Neural cell (in vitro differentiated cells): ENCODE measurements around the gene NOC4L. TPM values are rescaled to one million over a fixed set of nuclear protein-coding genes. Genes with fewer than 3 reads are reported as not detected.

Source experiments
- H2AFZ ChIP-seq: fragments of 200-600, 300-800 bp; sonication (generic), shearing (Covaris generic); 2 replicates; pipeline ENCODE4 v1.6.0; 2014; ENCODE audit warnings: low read depth, mild to moderate bottlenecking, antibody characterized with exemption, low read length, moderate library complexity
- H3F3A ChIP-seq: fragments of 200-600 bp; shearing (Covaris generic); 2 replicates; pipeline ENCODE4 v1.6.1; 2016; ENCODE audit warnings: mild to moderate bottlenecking, moderate library complexity, mixed read lengths, antibody characterized with exemption, low read length; ENCODE audit not compliant: insufficient read depth, poor library complexity, severe bottlenecking
- H3K27ac ChIP-seq: fragments of 200-600, 300-800 bp; sonication (generic), shearing (Covaris generic); 2 replicates; pipeline ENCODE4 v1.5.1; 2014; ENCODE audit warnings: mild to moderate bottlenecking, low read length, moderate library complexity
- H3K27me3 ChIP-seq: fragments of 300-800, 200-600 bp; sonication (generic), shearing (Covaris generic); 2 replicates; pipeline ENCODE4 v1.6.0; 2014; ENCODE audit warnings: mild to moderate bottlenecking, low read depth, low read length, moderate library complexity; ENCODE audit not compliant: insufficient read depth
- H3K36me3 ChIP-seq: fragments of 300-800, 200-600 bp; sonication (generic), shearing (Covaris generic); 2 replicates; pipeline ENCODE4 v1.5.1; 2014; ENCODE audit warnings: mild to moderate bottlenecking, antibody characterized with exemption, low read length, moderate library complexity; ENCODE audit not compliant: insufficient read depth
- H3K4me2 ChIP-seq: fragments of 300-800, 200-600 bp; sonication (generic), shearing (Covaris generic); 2 replicates; pipeline ENCODE4 v1.6.0; 2014; ENCODE audit warnings: mild to moderate bottlenecking, low read length
- H3K4me3 ChIP-seq: fragments of 300-800, 200-600 bp; sonication (generic), shearing (Covaris generic); 2 replicates; pipeline ENCODE4 v1.5.1; 2014; ENCODE audit warnings: mild to moderate bottlenecking, low read length, moderate library complexity
- H3K79me2 ChIP-seq: fragments of 200-600 bp; shearing (Covaris generic); replicated peaks from 2 replicates; pipeline ENCODE4 v1.6.0; 2014; ENCODE audit warnings: mild to moderate bottlenecking, low read length, moderate library complexity; ENCODE audit not compliant: insufficient read depth
- H3K9ac ChIP-seq: fragments of 300-800, 200-600 bp; sonication (generic), shearing (Covaris generic); 2 replicates; pipeline ENCODE4 v1.6.1; 2016; ENCODE audit warnings: mild to moderate bottlenecking, low read length, mixed read lengths
- H3K9me2 ChIP-seq: fragments of 200-600 bp; shearing (Covaris generic); 2 replicates; pipeline ENCODE4 v1.6.1; 2016; ENCODE audit warnings: mild to moderate bottlenecking, low read length, mixed read lengths; ENCODE audit not compliant: insufficient read depth
- H3K9me3 ChIP-seq: fragments of 200-600, 300-800 bp; sonication (generic), shearing (Covaris generic); 2 replicates; pipeline ENCODE4 v1.6.1; 2016; ENCODE audit warnings: mild to moderate bottlenecking, mixed run types, low read length, moderate library complexity, mixed read lengths
- H4K20me1 ChIP-seq: fragments of 200-600 bp; shearing (Covaris generic); 2 replicates; pipeline ENCODE4 v1.6.1; 2016; ENCODE audit warnings: mild to moderate bottlenecking, mixed run types; ENCODE audit not compliant: insufficient read depth
- EP300 ChIP-seq: fragments of 450-650 bp; conservative IDR thresholded peaks from 2 replicates; pipeline ENCODE4 v1.6.1; 2014; ENCODE audit warnings: antibody characterized with exemption, mild to moderate bottlenecking, moderate library complexity; ENCODE audit not compliant: poor library complexity, severe bottlenecking
- EZH2 ChIP-seq: fragments of 200-600, 300-800 bp; shearing (Covaris generic), sonication (generic); IDR thresholded peaks from 2 replicates; pipeline ENCODE4 v1.6.1; 2014; ENCODE audit warnings: antibody characterized with exemption, low read length, borderline replicate concordance, mild to moderate bottlenecking; ENCODE audit not compliant: insufficient read depth, poor library complexity, severe bottlenecking
- MXI1 ChIP-seq: fragments of 450-650 bp; conservative IDR thresholded peaks from 2 replicates; pipeline ENCODE4 v1.6.1; 2014; ENCODE audit warnings: antibody characterized with exemption, mild to moderate bottlenecking; ENCODE audit not compliant: poor library complexity, severe bottlenecking
- POLR2AphosphoS5 ChIP-seq: IDR thresholded peaks from 2 replicates; pipeline ENCODE4 v1.6.1; 2012
- RAD21 ChIP-seq: fragments of 450-650 bp; conservative IDR thresholded peaks from 2 replicates; pipeline ENCODE4 v1.6.1; 2014; ENCODE audit warnings: antibody characterized with exemption, mild to moderate bottlenecking, moderate library complexity
- SMC3 ChIP-seq: fragments of 450-650 bp; conservative IDR thresholded peaks from 2 replicates; pipeline ENCODE4 v1.6.1; 2014; ENCODE audit warnings: antibody characterized with exemption, mild to moderate bottlenecking, moderate library complexity; ENCODE audit not compliant: poor library complexity
- TAF1 ChIP-seq: IDR thresholded peaks from 2 replicates; pipeline ENCODE4 v1.6.1; 2012; ENCODE audit warnings: low read depth
- polyA plus RNA-seq: library from polyadenylated mRNA; depleted of rRNA; stranded (reverse); fragments of >200 nt; gene quantifications from 2 replicates; pipeline ENCODE4 v1.2.3, GENCODE V29; 2014
- TF ChIP-seq, protein P1 (sequence below): fragments of 450-650 bp; IDR thresholded peaks from 2 replicates; pipeline ENCODE4 v1.5.1; 2014; ENCODE audit warnings: antibody characterized with exemption, mild to moderate bottlenecking, moderate library complexity; ENCODE audit not compliant: poor library complexity, severe bottlenecking
- TF ChIP-seq, protein P2 (sequence below): IDR thresholded peaks from 2 replicates; pipeline ENCODE4 v1.6.1; 2012; ENCODE audit warnings: borderline replicate concordance

The NOC4L gene
- polyA plus RNA-seq, 1 donor from 2014 or later: 26.9 TPM

DNA sequence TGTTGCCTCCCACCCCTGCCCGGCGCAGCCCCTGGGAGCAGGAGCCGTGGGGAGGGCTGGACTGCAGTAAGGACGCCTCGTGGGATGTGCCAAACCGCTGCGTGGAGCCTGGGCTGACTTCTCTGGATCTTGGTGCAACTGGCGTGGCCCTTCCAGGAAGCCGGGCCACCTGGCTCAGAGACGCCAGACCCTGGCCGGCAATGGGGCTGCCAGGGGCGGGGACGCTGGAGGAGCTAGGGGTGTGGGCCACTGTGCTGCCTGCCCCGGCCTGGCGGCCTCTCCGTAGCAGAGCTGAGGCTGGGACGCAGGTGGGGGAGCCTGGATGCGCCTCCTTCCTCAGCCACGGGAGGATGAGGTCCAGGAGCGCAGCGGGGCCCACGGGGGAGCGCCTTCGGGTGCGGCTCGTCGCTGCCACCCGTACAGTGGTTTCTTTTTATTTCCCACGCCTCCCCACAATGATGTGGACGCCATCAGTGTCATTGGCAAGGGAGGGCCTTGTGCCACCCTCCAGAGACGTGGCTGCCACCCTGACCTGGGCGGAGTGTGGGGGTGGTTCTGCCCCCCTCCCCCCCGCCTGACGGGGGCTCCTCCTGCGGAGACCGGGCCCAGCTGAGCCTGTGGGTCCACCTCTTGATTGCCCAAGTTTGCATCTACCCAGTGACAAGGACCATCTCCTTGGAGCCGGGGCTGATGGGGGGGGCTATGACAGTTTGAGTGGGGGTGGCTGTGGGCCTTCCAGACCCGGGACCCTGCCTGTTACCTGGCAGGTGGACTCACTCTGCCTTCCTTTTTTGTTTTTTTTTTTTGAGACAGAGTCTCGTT, 11.4 kb upstream of the NOC4L start:
- Histone ChIP-seq H3K36me3 (peaks cover 11% of the 10 kb centered on the region), H2AFZ (no peak overlapping the region), H3F3A (no peaks in the 10 kb centered on the region), H3K79me2 (no peaks in the 10 kb centered on the region), H4K20me1 (no peaks in the 10 kb centered on the region), H3K4me2 (no peak overlapping the region), H3K4me3 (no peak overlapping the region), H3K9me3 (peaks cover 6% of the 10 kb centered on the region), H3K27me3 (no peaks in the 10 kb centered on the region), H3K27ac (no peak overlapping the region), H3K9me2 (no peaks in the 10 kb centered on the region), H3K9ac (no peak overlapping the region)
- TF ChIP-seq EZH2 (no peak), RAD21 (no peak), MXI1 (no peak), POLR2AphosphoS5 (no peak), EP300 (no peak), SMC3 (no peak), TAF1 (no peak)
- TF ChIP-seq, protein P1, sequence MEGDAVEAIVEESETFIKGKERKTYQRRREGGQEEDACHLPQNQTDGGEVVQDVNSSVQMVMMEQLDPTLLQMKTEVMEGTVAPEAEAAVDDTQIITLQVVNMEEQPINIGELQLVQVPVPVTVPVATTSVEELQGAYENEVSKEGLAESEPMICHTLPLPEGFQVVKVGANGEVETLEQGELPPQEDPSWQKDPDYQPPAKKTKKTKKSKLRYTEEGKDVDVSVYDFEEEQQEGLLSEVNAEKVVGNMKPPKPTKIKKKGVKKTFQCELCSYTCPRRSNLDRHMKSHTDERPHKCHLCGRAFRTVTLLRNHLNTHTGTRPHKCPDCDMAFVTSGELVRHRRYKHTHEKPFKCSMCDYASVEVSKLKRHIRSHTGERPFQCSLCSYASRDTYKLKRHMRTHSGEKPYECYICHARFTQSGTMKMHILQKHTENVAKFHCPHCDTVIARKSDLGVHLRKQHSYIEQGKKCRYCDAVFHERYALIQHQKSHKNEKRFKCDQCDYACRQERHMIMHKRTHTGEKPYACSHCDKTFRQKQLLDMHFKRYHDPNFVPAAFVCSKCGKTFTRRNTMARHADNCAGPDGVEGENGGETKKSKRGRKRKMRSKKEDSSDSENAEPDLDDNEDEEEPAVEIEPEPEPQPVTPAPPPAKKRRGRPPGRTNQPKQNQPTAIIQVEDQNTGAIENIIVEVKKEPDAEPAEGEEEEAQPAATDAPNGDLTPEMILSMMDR: no peak
- TF ChIP-seq, protein P2, sequence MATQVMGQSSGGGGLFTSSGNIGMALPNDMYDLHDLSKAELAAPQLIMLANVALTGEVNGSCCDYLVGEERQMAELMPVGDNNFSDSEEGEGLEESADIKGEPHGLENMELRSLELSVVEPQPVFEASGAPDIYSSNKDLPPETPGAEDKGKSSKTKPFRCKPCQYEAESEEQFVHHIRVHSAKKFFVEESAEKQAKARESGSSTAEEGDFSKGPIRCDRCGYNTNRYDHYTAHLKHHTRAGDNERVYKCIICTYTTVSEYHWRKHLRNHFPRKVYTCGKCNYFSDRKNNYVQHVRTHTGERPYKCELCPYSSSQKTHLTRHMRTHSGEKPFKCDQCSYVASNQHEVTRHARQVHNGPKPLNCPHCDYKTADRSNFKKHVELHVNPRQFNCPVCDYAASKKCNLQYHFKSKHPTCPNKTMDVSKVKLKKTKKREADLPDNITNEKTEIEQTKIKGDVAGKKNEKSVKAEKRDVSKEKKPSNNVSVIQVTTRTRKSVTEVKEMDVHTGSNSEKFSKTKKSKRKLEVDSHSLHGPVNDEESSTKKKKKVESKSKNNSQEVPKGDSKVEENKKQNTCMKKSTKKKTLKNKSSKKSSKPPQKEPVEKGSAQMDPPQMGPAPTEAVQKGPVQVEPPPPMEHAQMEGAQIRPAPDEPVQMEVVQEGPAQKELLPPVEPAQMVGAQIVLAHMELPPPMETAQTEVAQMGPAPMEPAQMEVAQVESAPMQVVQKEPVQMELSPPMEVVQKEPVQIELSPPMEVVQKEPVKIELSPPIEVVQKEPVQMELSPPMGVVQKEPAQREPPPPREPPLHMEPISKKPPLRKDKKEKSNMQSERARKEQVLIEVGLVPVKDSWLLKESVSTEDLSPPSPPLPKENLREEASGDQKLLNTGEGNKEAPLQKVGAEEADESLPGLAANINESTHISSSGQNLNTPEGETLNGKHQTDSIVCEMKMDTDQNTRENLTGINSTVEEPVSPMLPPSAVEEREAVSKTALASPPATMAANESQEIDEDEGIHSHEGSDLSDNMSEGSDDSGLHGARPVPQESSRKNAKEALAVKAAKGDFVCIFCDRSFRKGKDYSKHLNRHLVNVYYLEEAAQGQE: no peak

DNA sequence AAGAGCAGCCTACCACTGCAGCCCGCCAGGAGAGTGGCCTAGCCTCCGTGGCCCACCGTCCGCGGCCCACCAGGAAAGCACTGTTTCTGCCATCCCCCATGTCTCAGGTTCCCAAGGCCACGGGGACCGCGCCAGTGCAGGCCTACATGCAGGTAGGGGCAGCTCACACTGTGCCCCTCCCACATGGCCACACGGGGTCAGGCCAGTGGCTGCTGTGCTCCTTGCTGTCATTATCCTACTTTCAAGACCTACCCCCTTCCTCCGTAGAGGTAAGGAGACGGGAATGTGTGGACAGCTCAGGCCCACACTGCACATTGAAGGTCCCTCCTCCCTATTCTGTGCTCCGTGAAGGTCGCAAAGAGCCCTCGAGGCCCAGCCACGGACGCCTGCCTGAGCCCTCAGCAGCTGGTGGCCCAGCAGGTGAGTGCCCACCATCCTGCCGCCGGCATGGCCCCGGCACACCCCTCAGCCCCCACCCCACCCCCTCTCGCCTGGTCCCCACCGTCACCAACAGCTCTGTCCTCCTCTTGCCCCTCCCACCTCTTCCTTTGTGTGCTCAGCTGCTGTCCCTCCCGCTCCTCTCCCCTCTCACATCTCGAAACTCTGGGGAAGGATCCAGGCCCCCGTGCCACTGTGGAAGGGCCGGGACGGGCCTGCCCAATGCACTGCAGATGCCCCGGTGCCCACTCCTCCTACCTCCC, 10.2 kb upstream of the NOC4L start:
- no peak overlapping the region for H3K4me3 ChIP-seq
- no peaks in the 10 kb centered on the region for H3K9me2 ChIP-seq
- TF ChIP-seq TAF1: no peak
- no peak for TF ChIP-seq SMC3
- TF ChIP-seq, protein P2: no peak
- no peak for TF ChIP-seq POLR2AphosphoS5
- no peak for TF ChIP-seq MXI1
- no peak for TF ChIP-seq RAD21
- TF ChIP-seq, protein P1: no peak
- no peak for TF ChIP-seq EP300
- TF ChIP-seq EZH2: no peak
- H3K27me3 ChIP-seq: no peaks in the 10 kb centered on the region
- H3K79me2 ChIP-seq: no peaks in the 10 kb centered on the region
- no peaks in the 10 kb centered on the region for H3K36me3 ChIP-seq
- no peaks in the 10 kb centered on the region for H3F3A ChIP-seq
- no peak overlapping the region for H3K4me2 ChIP-seq
- H3K9ac ChIP-seq: no peak overlapping the region
- no peaks in the 10 kb centered on the region for H4K20me1 ChIP-seq
- H2AFZ ChIP-seq: no peak overlapping the region
- no peak overlapping the region for H3K27ac ChIP-seq
- H3K9me3 ChIP-seq: peaks cover under 1% of the 10 kb centered on the region
